GM21390 (cell line): Measurements from ENCODE around the gene TATDN2.
"Not testable (repeated sequence)": the region's sequence is repeated elsewhere in the genome, so short reads cannot be mapped to it uniquely, and the experiment has no call there.

Experiments
- ATAC-seq: cut with Tn5 transposase; IDR thresholded peaks from one replicate; pipeline ENCODE4 v1.9.1; 2021; ENCODE audit not compliant: unreplicated experiment

TATDN2 gene

GRCh38 chr3:10235551-10235950 is 12.7 kb upstream of the TATDN2 start:
- ATAC-seq, result no peak

GRCh38 chr3:10238345-10239183 is 9.7 kb upstream of the TATDN2 start:
- ATAC-seq, result no peak

- no peak for ATAC-seq
Measured at GRCh38 chr3:10240799-10241198, 7.5 kb upstream of the TATDN2 start.

- ATAC-seq, result no peak
Measured at GRCh38 chr3:10242182-10243065, 5.8 kb upstream of the TATDN2 start.

GRCh38 chr3:10244009-10244408 is 4.2 kb upstream of the TATDN2 start:
- ATAC-seq, result no peak

GRCh38 chr3:10245081-10245712 is 3.1 kb upstream of the TATDN2 start:
- ATAC-seq, result no peak

GRCh38 chr3:10247679-10248183 is 528 bp upstream of the TATDN2 start:
- ATAC-seq, result no peak

GRCh38 chr3:10248984-10249748 is 907 bp downstream of the TATDN2 start:
- ATAC-seq, result no peak

- ATAC-seq, result no peak
Measured at GRCh38 chr3:10249833-10250232, 1.6 kb downstream of the TATDN2 start.

- no peak for ATAC-seq
Measured at GRCh38 chr3:10251006-10251405, 2.7 kb downstream of the TATDN2 start.

- ATAC-seq, result no peak
Measured at GRCh38 chr3:10253731-10254130, 5.5 kb downstream of the TATDN2 start.

GRCh38 chr3:10255835-10256234 is 7.6 kb downstream of the TATDN2 start:
- ATAC-seq, result no peak

GRCh38 chr3:10259036-10259435 is 10.8 kb downstream of the TATDN2 start:
- ATAC-seq, result no peak

- ATAC-seq, result no peak
Measured at GRCh38 chr3:10259798-10260197, 11.5 kb downstream of the TATDN2 start.

GRCh38 chr3:10260211-10260701 is 12.0 kb downstream of the TATDN2 start:
- ATAC-seq, result no peak

- no peak for ATAC-seq
Measured at GRCh38 chr3:10262027-10262426, 13.8 kb downstream of the TATDN2 start.

- no peak for ATAC-seq
Measured at GRCh38 chr3:10263646-10264363, 15.5 kb downstream of the TATDN2 start.

- no peak for ATAC-seq
Measured at GRCh38 chr3:10265833-10266232, 17.6 kb downstream of the TATDN2 start.

- ATAC-seq, result not testable (repeated sequence)
Measured at GRCh38 chr3:10266936-10267335, 18.7 kb downstream of the TATDN2 start.

GRCh38 chr3:10268116-10268515 is 19.9 kb downstream of the TATDN2 start:
- no peak for ATAC-seq
